HAP-1 (cell line): ENCODE data around the gene ANKRD29.

Experiments
- DNase-seq, 2 experiments: peaks; one replicate each; pipeline ENCODE4 v3.0.0-alpha.2; 2016 to 2020; ENCODE audit warnings: low spot score in 2 of 2
- H3K27me3 ChIP-seq: fragments of 250-450 bp; sonication (Bioruptor Pico); 2 replicates; pipeline ENCODE4 v1.5.1; 2020; ENCODE audit warnings: low read depth, mild to moderate bottlenecking, moderate library complexity
- H3K36me3 ChIP-seq: fragments of 250-450 bp; sonication (Bioruptor Pico); replicated peaks from 2 replicates; pipeline ENCODE4 v1.5.1; 2020; ENCODE audit warnings: mild to moderate bottlenecking
- H3K4me1 ChIP-seq: fragments of 250-450 bp; sonication (Bioruptor Pico); 2 replicates; pipeline ENCODE4 v1.5.1; 2020; ENCODE audit warnings: mild to moderate bottlenecking
- H3K4me3 ChIP-seq: fragments of 250-450 bp; sonication (Bioruptor Pico); 2 replicates; pipeline ENCODE4 v1.5.1; 2020; ENCODE audit warnings: mild to moderate bottlenecking, moderate library complexity
- H3K9me3 ChIP-seq: fragments of 250-450 bp; sonication (Bioruptor Pico); 2 replicates; pipeline ENCODE4 v1.5.1; 2020; ENCODE audit warnings: mild to moderate bottlenecking, moderate library complexity
- in situ Hi-C: fragments of 300-500 bp; cut with MboI; formaldehyde crosslinking; loops from 3 replicates; pipeline ENCODE4 v1.14.3; 2020; ENCODE audit warnings: low sequenced_read_pairs, inconsistent platforms, mixed read lengths

ANKRD29 gene

GRCh38 chr18:23609390-23610023 lies 53.2 kb downstream of the ANKRD29 start:
- Histone ChIP-seq H3K36me3 (no peaks in the 10 kb centered on the region), H3K27me3 (no peaks in the 10 kb centered on the region), H3K9me3 (no peaks in the 10 kb centered on the region), H3K4me3 (no peak overlapping the region), H3K4me1 (no peaks in the 10 kb centered on the region)
- DNase-seq = no peak
- in situ Hi-C loops = no loop called here

GRCh38 chr18:23608211-23608610 lies 54.5 kb downstream of the ANKRD29 start:
- no peaks in the 10 kb centered on the region for H3K4me1 ChIP-seq
- no peaks in the 10 kb centered on the region for H3K27me3 ChIP-seq
- no peaks in the 10 kb centered on the region for H3K36me3 ChIP-seq
- H3K9me3 ChIP-seq = no peaks in the 10 kb centered on the region
- in situ Hi-C loops = no loop called here
- no peak overlapping the region for H3K4me3 ChIP-seq
- DNase-seq = no peak

GRCh38 chr18:23605941-23606340 lies 56.8 kb downstream of the ANKRD29 start:
- Histone ChIP-seq H3K9me3 (no peaks in the 10 kb centered on the region), H3K4me3 (no peak overlapping the region), H3K4me1 (no peaks in the 10 kb centered on the region), H3K36me3 (no peaks in the 10 kb centered on the region), H3K27me3 (no peaks in the 10 kb centered on the region)
- DNase-seq = no peak
- in situ Hi-C loops = no loop called here

- Histone ChIP-seq H3K27me3 (peaks cover 4% of the 10 kb centered on the region; the same call in 1 of the 2 replicates), H3K9me3 (no peaks in the 10 kb centered on the region), H3K36me3 (no peaks in the 10 kb centered on the region), H3K4me3 (no peak overlapping the region), H3K4me1 (no peaks in the 10 kb centered on the region)
- in situ Hi-C loops = no loop called here
- DNase-seq = no peak
Measured at GRCh38 chr18:23599809-23600208, 62.9 kb downstream of the ANKRD29 start.

- Histone ChIP-seq H3K36me3 (no peaks in the 10 kb centered on the region), H3K9me3 (no peaks in the 10 kb centered on the region), H3K4me3 (no peak overlapping the region), H3K4me1 (no peaks in the 10 kb centered on the region), H3K27me3 (peaks cover 4% of the 10 kb centered on the region; the same call in 1 of the 2 replicates)
- no peak for DNase-seq
- in situ Hi-C loops = no loop called here
Measured at GRCh38 chr18:23596183-23596582, 66.5 kb downstream of the ANKRD29 start.

- no peaks in the 10 kb centered on the region for H3K9me3 ChIP-seq
- no peaks in the 10 kb centered on the region for H3K36me3 ChIP-seq
- DNase-seq = no peak
- H3K4me3 ChIP-seq = no peak overlapping the region
- H3K27me3 ChIP-seq = peaks cover 4% of the 10 kb centered on the region; the same call in 1 of the 2 replicates
- no peaks in the 10 kb centered on the region for H3K4me1 ChIP-seq
- in situ Hi-C loops = no loop called here
Measured at GRCh38 chr18:23595591-23595990, 67.1 kb downstream of the ANKRD29 start.

- Histone ChIP-seq H3K4me1 (no peaks in the 10 kb centered on the region), H3K36me3 (no peaks in the 10 kb centered on the region), H3K27me3 (peaks cover 2% of the 10 kb centered on the region; the same call in 1 of the 2 replicates), H3K4me3 (no peak overlapping the region), H3K9me3 (no peaks in the 10 kb centered on the region)
- no peak for DNase-seq
- in situ Hi-C loops = no loop called here
Measured at GRCh38 chr18:23593720-23594119, 69.0 kb downstream of the ANKRD29 start.

- Histone ChIP-seq H3K27me3 (peaks cover 2% of the 10 kb centered on the region; the same call in 1 of the 2 replicates), H3K36me3 (no peaks in the 10 kb centered on the region), H3K9me3 (no peaks in the 10 kb centered on the region), H3K4me1 (no peaks in the 10 kb centered on the region), H3K4me3 (no peak overlapping the region)
- in situ Hi-C loops = no loop called here
- DNase-seq = no peak
Measured at GRCh38 chr18:23592911-23593310, 69.8 kb downstream of the ANKRD29 start.

GRCh38 chr18:23591011-23591410 lies 71.7 kb downstream of the ANKRD29 start:
- H3K9me3 ChIP-seq = no peaks in the 10 kb centered on the region
- H3K36me3 ChIP-seq = no peaks in the 10 kb centered on the region
- H3K4me3 ChIP-seq = no peak overlapping the region
- in situ Hi-C loops = no loop called here
- H3K27me3 ChIP-seq = peaks cover 5% of the 10 kb centered on the region
- peaks cover 3% of the 10 kb centered on the region; the same call in 1 of the 2 replicates for H3K4me1 ChIP-seq
- DNase-seq = no peak

GRCh38 chr18:23588836-23589560 lies 73.7 kb downstream of the ANKRD29 start:
- in situ Hi-C loops = no loop called here
- DNase-seq = no peak
- Histone ChIP-seq H3K4me3 (no peak overlapping the region), H3K36me3 (no peaks in the 10 kb centered on the region), H3K9me3 (no peaks in the 10 kb centered on the region), H3K4me1 (peaks cover 16% of the 10 kb centered on the region), H3K27me3 (peaks cover 5% of the 10 kb centered on the region)

GRCh38 chr18:23587220-23587642 lies 75.5 kb downstream of the ANKRD29 start:
- Histone ChIP-seq H3K4me3 (peak overlapping the region; percentile 83; the same call in 1 of the 2 replicates), H3K27me3 (peaks cover 5% of the 10 kb centered on the region), H3K9me3 (no peaks in the 10 kb centered on the region), H3K4me1 (peaks cover 24% of the 10 kb centered on the region), H3K36me3 (no peaks in the 10 kb centered on the region)
- no peak for DNase-seq
- in situ Hi-C loops = no loop called here

- peaks cover 5% of the 10 kb centered on the region for H3K27me3 ChIP-seq
- in situ Hi-C loops = no loop called here
- H3K36me3 ChIP-seq = no peaks in the 10 kb centered on the region
- H3K4me3 ChIP-seq = peak within 1 kb of the TSS; percentile 83
- peaks cover 31% of the 10 kb centered on the region for H3K4me1 ChIP-seq
- DNase-seq = peak; percentile 90 to 94
- H3K9me3 ChIP-seq = no peaks in the 10 kb centered on the region
Measured at GRCh38 chr18:23586249-23587196, 76.2 kb downstream of the ANKRD29 start, which contains the start of gene NPC1. NPC1 (minus strand) TSS chr18:23586506; CDS start chr18:23586343, 163 bp downstream.

- in situ Hi-C loops = no loop called here
Measured at GRCh38 chr18:23585897-23586248, 76.8 kb downstream of the ANKRD29 start.

More at GRCh38 chr18:23585897-23586248, 76.8 kb downstream of the ANKRD29 start:
- no peak for DNase-seq
- H3K9me3 ChIP-seq = no peaks in the 10 kb centered on the region
- H3K27me3 ChIP-seq = peaks cover 5% of the 10 kb centered on the region
- peaks cover 37% of the 10 kb centered on the region for H3K4me1 ChIP-seq
- peak overlapping the region; percentile 83 for H3K4me3 ChIP-seq
- H3K36me3 ChIP-seq = no peaks in the 10 kb centered on the region
